KG1 (cell line): ENCODE results near the gene GLYATL2.

Source experiments
- DNase-seq: peaks from one replicate; lab custom pipeline; 2025; lab: John Stamatoyannopoulos, UW

GLYATL2 gene

GRCh38 chr11:58796333-58796732 lies 48.2 kb downstream of the GLYATL2 start:
- DNase-seq, result no peak

- DNase-seq, result peak; percentile 48
Observed at GRCh38 chr11:58788355-58789023, 56.0 kb downstream of the GLYATL2 start.

GRCh38 chr11:58787903-58788302 lies 56.6 kb downstream of the GLYATL2 start:
- DNase-seq, result no peak

- DNase-seq, result no peak
Observed at GRCh38 chr11:58786693-58787092, 57.8 kb downstream of the GLYATL2 start.

GRCh38 chr11:58784995-58785394 lies 59.5 kb downstream of the GLYATL2 start:
- no peak for DNase-seq
